H1 (cell line): ENCODE data around the gene ODAD3. TPM values are rescaled to one million over a fixed set of nuclear protein-coding genes. Genes with fewer than 3 reads are reported as not detected.
"Not testable (repeated sequence)": the region's sequence is repeated elsewhere in the genome, so short reads cannot be mapped to it uniquely, and the experiment has no call there.

Experiments used
- CTCF ChIA-PET: fragments of 300-600 bp; sonication (Branson Sonifier 250); formaldehyde crosslinking; loops from one replicate; lab custom pipeline; 2021; ENCODE audit not compliant: partially characterized antibody; lab: Charles Lee
- POLR2A ChIA-PET: fragments of 300-600 bp; sonication (Branson Sonifier 250); formaldehyde crosslinking; loops from one replicate; lab custom pipeline; 2021; ENCODE audit warnings: inconsistent platforms; ENCODE audit not compliant: partially characterized antibody; lab: Charles Lee
- DNase-seq, 2 experiments: peaks; one replicate each; pipeline versions ENCODE4 v3.0.0 to v3.0.0-alpha.2; 2010 to 2022; ENCODE audit warnings: low spot score in 2 of 2, low read depth in 1 of 2, mixed read lengths in 1 of 2
- FAIRE-seq: peaks from 2 replicates; lab custom pipeline; 2011; peaks lifted over from hg19 to GRCh38; lab: Jason Lieb, UNC
- H2AFZ ChIP-seq: 2 replicates; pipeline ENCODE4 v1.8.1; 2012; ENCODE audit warnings: low read length, inconsistent platforms
- H2AK5ac ChIP-seq: 2 replicates; pipeline ENCODE4 v1.6.1; 2013; ENCODE audit warnings: low read depth, low read length
- H2BK120ac ChIP-seq: replicated peaks from 2 replicates; pipeline ENCODE3; 2013; ENCODE audit warnings: low read depth, low read length, inconsistent platforms
- H2BK12ac ChIP-seq: 2 replicates; pipeline ENCODE4 v1.6.1; 2013; ENCODE audit warnings: low read depth, low read length
- H2BK15ac ChIP-seq: 2 replicates; pipeline ENCODE4 v1.6.1; 2013; ENCODE audit warnings: low read length
- H2BK20ac ChIP-seq: 2 replicates; pipeline ENCODE4 v1.6.1; 2013; ENCODE audit warnings: low read length
- H2BK5ac ChIP-seq: 2 replicates; pipeline ENCODE4 v1.6.1; 2013; ENCODE audit warnings: low read depth, low read length
- H3K14ac ChIP-seq: 2 replicates; pipeline ENCODE4 v1.6.1; 2013; ENCODE audit warnings: inconsistent platforms; ENCODE audit not compliant: insufficient read length
- H3K18ac ChIP-seq: 2 replicates; pipeline ENCODE4 v1.6.1; 2013; ENCODE audit warnings: low read length; ENCODE audit errors: extremely low read depth
- H3K23ac ChIP-seq: 2 replicates; pipeline ENCODE4 v1.6.1; 2013; ENCODE audit warnings: inconsistent platforms; ENCODE audit not compliant: insufficient read length
- H3K23me2 ChIP-seq: 2 replicates; pipeline ENCODE4 v1.6.1; 2013; ENCODE audit warnings: low read depth, low read length
- H3K27ac ChIP-seq: 2 replicates; pipeline ENCODE4 v1.6.1; 2011; ENCODE audit warnings: low read depth, low read length, inconsistent platforms
- H3K27me3 ChIP-seq, 4 experiments: replicated peaks in 1 of 4; 1 replicate in 1 of 4; 2 replicates in 3 of 4; pipeline versions ENCODE4 v1.6.1 to v1.8.1; 2011 to 2013; ENCODE audit warnings: low read length in 3 of 4, mild to moderate bottlenecking in 3 of 4, inconsistent platforms in 2 of 4, mixed read lengths in 2 of 4, moderate library complexity in 1 of 4; ENCODE audit not compliant: control insufficient read depth in 3 of 4, insufficient read depth in 3 of 4; ENCODE audit errors: extremely low read depth in 1 of 4
- H3K36me3 ChIP-seq, 4 experiments: 2 replicates each; pipeline versions ENCODE4 v1.6.1 to v1.8.1; 2011 to 2013; ENCODE audit warnings: mild to moderate bottlenecking in 4 of 4, low read length in 3 of 4, moderate library complexity in 2 of 4, control low read depth in 1 of 4, inconsistent platforms in 1 of 4; ENCODE audit not compliant: insufficient read depth in 4 of 4, control insufficient read depth in 2 of 4
- H3K4ac ChIP-seq: replicated peaks from 2 replicates; pipeline ENCODE3; 2013; ENCODE audit warnings: low read length, low read depth, mixed read lengths, inconsistent platforms; ENCODE audit not compliant: insufficient read length
- H3K4me1 ChIP-seq, 4 experiments: replicated peaks in 1 of 4; 1 replicate in 1 of 4; 2 replicates in 3 of 4; pipeline versions ENCODE4 v1.6.1 to v1.8.1; 2011 to 2013; ENCODE audit warnings: low read length in 3 of 4, inconsistent platforms in 2 of 4, mixed read lengths in 1 of 4; ENCODE audit not compliant: insufficient read depth in 4 of 4, control insufficient read depth in 3 of 4
- H3K4me2 ChIP-seq, 2 experiments: 2 replicates each; pipeline versions ENCODE4 v1.6.1 to v1.8.1; 2011 to 2013; ENCODE audit warnings: low read depth in 2 of 2, low read length in 2 of 2, control low read depth in 1 of 2, inconsistent platforms in 1 of 2, mild to moderate bottlenecking in 1 of 2; ENCODE audit not compliant: insufficient read depth in 1 of 2
- H3K4me3 ChIP-seq, 4 experiments: fragments of 200-600, 300-600 bp in 1 of 4; sonication (generic), shearing (Covaris generic), sonication (Bioruptor Twin) in 1 of 4; 2 replicates each; pipeline versions ENCODE4 v1.5.1 to v1.8.1; 2011 to 2016; ENCODE audit warnings: low read length in 4 of 4, low read depth in 3 of 4, control low read depth in 2 of 4, inconsistent platforms in 2 of 4, mild to moderate bottlenecking in 2 of 4, mixed read lengths in 1 of 4, moderate library complexity in 1 of 4; ENCODE audit not compliant: insufficient read depth in 2 of 4; ENCODE audit errors: extremely low read depth in 1 of 4
- H3K56ac ChIP-seq: replicated peaks from 2 replicates; pipeline ENCODE3; 2013; ENCODE audit warnings: low read depth, mild to moderate bottlenecking, mixed read lengths, low read length, inconsistent platforms; ENCODE audit not compliant: insufficient read length
- H3K79me1 ChIP-seq: 2 replicates; pipeline ENCODE4 v1.6.1; 2013; ENCODE audit warnings: low read depth, low read length, control low read depth
- H3K79me2 ChIP-seq, 2 experiments: 2 replicates each; pipeline versions ENCODE4 v1.6.1 to v1.8.1; 2012 to 2013; ENCODE audit warnings: low read length in 2 of 2, mild to moderate bottlenecking in 2 of 2, inconsistent platforms in 1 of 2; ENCODE audit not compliant: insufficient read depth in 2 of 2, control insufficient read depth in 1 of 2
- H3K9ac ChIP-seq, 4 experiments: replicated peaks in 1 of 4; 1 replicate in 1 of 4; 2 replicates in 3 of 4; pipeline versions ENCODE4 v1.6.1 to v1.8.1; 2011 to 2013; ENCODE audit warnings: low read depth in 3 of 4, low read length in 3 of 4, control low read depth in 2 of 4, mild to moderate bottlenecking in 2 of 4, moderate library complexity in 2 of 4, inconsistent platforms in 1 of 4; ENCODE audit errors: extremely low read depth in 1 of 4
- H3K9me3 ChIP-seq, 2 experiments: 2 replicates each; pipeline versions ENCODE4 v1.6.1 to v1.8.1; 2012 to 2013; ENCODE audit warnings: mild to moderate bottlenecking in 2 of 2, moderate library complexity in 2 of 2, control low read depth in 1 of 2, inconsistent platforms in 1 of 2, low read depth in 1 of 2, low read length in 1 of 2, mixed read lengths in 1 of 2; ENCODE audit not compliant: insufficient read depth in 2 of 2
- H4K20me1 ChIP-seq, 2 experiments: replicated peaks in 1 of 2; 2 replicates each; pipeline versions ENCODE3 to v1.8.1; 2011 to 2013; ENCODE audit warnings: inconsistent platforms in 2 of 2, low read length in 2 of 2, mild to moderate bottlenecking in 1 of 2; ENCODE audit not compliant: insufficient read depth in 2 of 2, control insufficient read depth in 1 of 2
- H4K5ac ChIP-seq: 2 replicates; pipeline ENCODE4 v1.6.1; 2013; ENCODE audit warnings: low read length, low read depth, mixed read lengths, inconsistent platforms; ENCODE audit not compliant: insufficient read length
- H4K8ac ChIP-seq: 2 replicates; pipeline ENCODE4 v1.8.0; 2013; ENCODE audit warnings: mild to moderate bottlenecking, moderate library complexity, low read length, inconsistent platforms; ENCODE audit not compliant: insufficient read depth; ENCODE audit errors: extremely low read depth
- H4K91ac ChIP-seq: replicated peaks from 2 replicates; pipeline ENCODE3; 2013; ENCODE audit warnings: low read length, mixed read lengths, inconsistent platforms; ENCODE audit not compliant: insufficient read length
- WGBS, 2 experiments: shearing (Covaris generic) in 1 of 2; methylation state at CpG; one replicate each; pipeline versions ENCODE4 v1.1.6 to v1.1.7; 2013 to 2015; ENCODE audit warnings: low lambda C conversion rate in 2 of 2, mixed read lengths in 2 of 2, inconsistent platforms in 1 of 2, low coverage in 1 of 2, missing lambda C conversion rate in 1 of 2; ENCODE audit not compliant: insufficient replicate concordance in 2 of 2, insufficient coverage in 1 of 2, insufficient read length in 1 of 2; ENCODE audit errors: extremely low coverage in 1 of 2, missing lambda C conversion rate in 1 of 2; 5-methylcytosine and 5-hydroxymethylcytosine counted together
- polyA plus RNA-seq, 7 experiments: library from polyadenylated mRNA; depleted of rRNA in 3 of 7; stranded (reverse) in 5 of 7; unstranded in 2 of 7; fragments of >200 nt in 5 of 7; fragments of 200-250 nt in 2 of 7; gene quantifications; 1 replicate in 5 of 7; 2 replicates in 1 of 7; 4 replicates in 1 of 7; pipeline versions ENCODE4 v1.2.1 to v1.2.3, GENCODE V29; 2011 to 2013; ENCODE audit warnings: missing spikeins in 2 of 7, mixed read lengths in 2 of 7
- total RNA-seq: library from RNA; stranded (reverse); fragmentation: NEBNext Ultra II Directional; extraction: Animal tissue kit (Norgen Biotek cat#: 25700); gene quantifications from 2 replicates; pipeline ENCODE4 v1.2.1, GENCODE V29; 2021

Gene ODAD3
- total and polyA plus RNA-seq, 2 of the 8 experiments (the other 6 are each of a cell fraction or from before 2014, with no cell fraction given) = 2.1 to 2.2 TPM

- not testable (repeated sequence) for H3K9ac ChIP-seq, H2BK20ac ChIP-seq, H2BK120ac ChIP-seq, H3K18ac ChIP-seq, H3K56ac ChIP-seq, H4K20me1 ChIP-seq, FAIRE-seq, H2BK12ac ChIP-seq, H2BK15ac ChIP-seq, H2BK5ac ChIP-seq, H3K4me3 ChIP-seq, H2AFZ ChIP-seq, H3K4me2 ChIP-seq, H3K23ac ChIP-seq, H3K36me3 ChIP-seq, H4K5ac ChIP-seq, H3K14ac ChIP-seq, H3K79me2 ChIP-seq, H3K23me2 ChIP-seq, DNase-seq, H2AK5ac ChIP-seq, H3K4ac ChIP-seq, H3K27me3 ChIP-seq, H4K91ac ChIP-seq, H3K9me3 ChIP-seq, H3K79me1 ChIP-seq, H3K27ac ChIP-seq, H4K8ac ChIP-seq
- POLR2A ChIA-PET = interaction anchor here (1.1 to 1.7 kb wide), 2 partner anchors 12 to 28 kb away, joined by 3 to 4 read pairs; no protein-coding TSS in a partner anchor
- CTCF ChIA-PET = interaction anchor here (0.7 to 2.7 kb wide), 6 partner anchors 9 to 74 kb away, joined by 3 to 10 read pairs (median 4); no protein-coding TSS in a partner anchor
- WGBS, 2 experiments = 86% methylated on average over 8 of the region's 9 CpGs; no CpG with 5 or more reads in 1 of the 2 experiments
- H3K4me1 ChIP-seq = peaks cover 2 to 21% (median 7%) of the 10 kb centered on the region in 4 experiments
These were observed 20.3 kb upstream of the ODAD3 start for GRCh38 chr19:11455233-11455554.
